LNCaP clone FGC (cell line): Measurements from ENCODE around the gene USP47.

ENCODE experiments used
- DNase-seq: peaks from one replicate; pipeline ENCODE4 v3.0.0-alpha.2; 2011; ENCODE audit warnings: low read depth
- H3K4me3 ChIP-seq: 2 replicates; pipeline ENCODE4 v1.5.1; 2011; ENCODE audit warnings: mild to moderate bottlenecking, low read depth, low read length, control low read depth
- CTCF ChIP-seq: IDR thresholded peaks from 2 replicates; pipeline ENCODE4 v1.5.1; 2012; ENCODE audit warnings: mild to moderate bottlenecking; ENCODE audit not compliant: control insufficient read depth, insufficient read depth; ENCODE audit errors: extremely low read depth

USP47 gene

GRCh38 chr11:12005476-12005875 lies 163.7 kb downstream of the USP47 start:
- no peak for DNase-seq
- TF ChIP-seq CTCF, result no peak

GRCh38 chr11:12006552-12007229 lies 164.9 kb downstream of the USP47 start:
- TF ChIP-seq CTCF, result no peak
- no peak for DNase-seq
- no peak overlapping the region for H3K4me3 ChIP-seq

More at GRCh38 chr11:12005476-12005875, 163.7 kb downstream of the USP47 start:
- H3K4me3 ChIP-seq, result no peak overlapping the region

GRCh38 chr11:12007230-12007593 lies 165.4 kb downstream of the USP47 start:
- DNase-seq, result no peak
- H3K4me3 ChIP-seq, result no peak overlapping the region

GRCh38 chr11:12007769-12008737 lies 166.3 kb downstream of the USP47 start, which contains the start of gene DKK3:
TSS of gene DKK3 (minus strand) at chr11:12008626. CDS start at chr11:12008582, 44 bp downstream.
- no peak within 1 kb of the TSS for H3K4me3 ChIP-seq
- DNase-seq, result no peak
- no peak for TF ChIP-seq CTCF

More at GRCh38 chr11:12007230-12007593, 165.4 kb downstream of the USP47 start:
- TF ChIP-seq CTCF, result no peak
